GM21526 (cell line): ENCODE measurements around the gene CDRT15L2.
"Not testable (repeated sequence)": the region's sequence is repeated elsewhere in the genome, so short reads cannot be mapped to it uniquely, and the experiment has no call there.

Source experiments
- ATAC-seq: cut with Tn5 transposase; IDR thresholded peaks from one replicate; pipeline ENCODE4 v1.9.1; 2021; ENCODE audit warnings: moderate library complexity; ENCODE audit not compliant: unreplicated experiment, low FRiP score

CDRT15L2 gene

DNA sequence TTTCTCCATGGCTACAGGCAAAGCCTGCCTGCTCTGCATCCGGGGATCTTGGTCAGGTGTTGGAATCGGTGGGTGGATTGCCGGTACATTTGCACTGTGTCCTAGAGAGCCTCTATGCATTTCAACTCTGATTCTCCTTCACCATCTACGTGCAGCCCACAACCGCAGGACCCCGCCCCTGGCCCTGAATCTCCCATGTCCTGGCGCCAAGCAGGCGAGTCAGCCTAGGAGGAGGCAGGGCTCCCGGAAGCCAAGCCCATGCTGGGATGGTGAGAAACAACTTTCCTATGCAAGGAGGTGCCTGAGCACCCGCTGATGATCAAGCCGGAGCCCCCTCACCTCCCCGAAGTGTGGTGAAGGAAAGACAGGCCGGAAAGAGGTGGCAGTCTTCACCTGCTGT, 7.9 kb upstream of the CDRT15L2 start:
- not testable (repeated sequence) for ATAC-seq

DNA sequence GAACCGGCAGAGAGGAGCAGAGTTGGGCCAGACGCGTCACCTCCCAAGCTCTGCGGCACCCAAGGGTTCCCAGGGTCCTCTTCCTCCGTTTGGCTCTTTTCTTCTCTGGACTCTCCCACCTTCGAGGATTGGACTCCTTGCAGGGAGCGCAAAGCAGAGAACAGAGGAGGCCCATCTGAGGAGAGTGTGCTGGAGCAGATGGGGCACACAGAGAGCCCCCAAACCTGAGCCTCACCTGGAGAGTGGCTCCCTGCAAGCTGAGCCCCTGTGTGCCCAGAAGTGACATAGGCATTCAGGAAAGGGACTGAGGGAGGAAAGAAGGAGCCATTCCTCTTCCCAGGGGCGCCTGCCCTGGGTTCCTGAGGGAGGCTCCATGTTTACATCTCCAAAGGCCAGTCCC, 6.3 kb upstream of the CDRT15L2 start:
- not testable (repeated sequence) for ATAC-seq

- ATAC-seq = not testable (repeated sequence)
Observed at GRCh38 chr17:20575071-20575470, 4.5 kb upstream of the CDRT15L2 start.

DNA sequence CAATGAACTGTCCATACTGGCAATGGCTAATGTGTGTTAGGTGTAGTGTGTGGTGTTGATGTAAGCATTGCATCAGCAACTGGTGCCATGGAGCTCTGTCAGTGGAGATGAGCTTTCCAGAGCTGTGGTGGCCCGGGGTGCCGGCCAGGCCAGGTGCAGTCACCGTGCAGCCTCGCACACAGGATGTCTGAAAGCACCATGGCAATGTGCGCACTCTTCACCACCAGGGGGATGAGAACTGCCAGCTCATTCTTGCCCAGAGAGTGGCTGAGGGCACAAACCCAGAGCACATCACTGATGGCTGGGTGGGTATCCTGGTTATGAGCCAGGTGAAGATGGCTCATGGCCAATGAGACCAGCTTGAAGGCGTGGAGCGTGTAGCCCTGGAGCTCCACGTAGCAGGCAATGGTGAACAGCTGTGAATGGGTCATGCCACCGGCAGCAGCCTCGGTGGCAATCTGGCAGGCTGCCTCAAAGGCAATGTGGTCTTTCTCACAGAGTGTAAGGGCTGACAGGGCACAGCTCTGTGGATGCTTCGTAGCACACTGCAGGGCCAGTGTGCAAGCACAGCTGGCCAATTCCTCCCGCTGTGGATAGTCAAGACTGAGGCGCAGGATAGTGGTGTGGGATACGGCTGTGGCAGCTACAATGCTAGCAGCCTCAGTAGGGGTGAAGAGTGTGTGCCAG, 4.5 kb downstream of the CDRT15L2 start:
- ATAC-seq = not testable (repeated sequence)

DNA sequence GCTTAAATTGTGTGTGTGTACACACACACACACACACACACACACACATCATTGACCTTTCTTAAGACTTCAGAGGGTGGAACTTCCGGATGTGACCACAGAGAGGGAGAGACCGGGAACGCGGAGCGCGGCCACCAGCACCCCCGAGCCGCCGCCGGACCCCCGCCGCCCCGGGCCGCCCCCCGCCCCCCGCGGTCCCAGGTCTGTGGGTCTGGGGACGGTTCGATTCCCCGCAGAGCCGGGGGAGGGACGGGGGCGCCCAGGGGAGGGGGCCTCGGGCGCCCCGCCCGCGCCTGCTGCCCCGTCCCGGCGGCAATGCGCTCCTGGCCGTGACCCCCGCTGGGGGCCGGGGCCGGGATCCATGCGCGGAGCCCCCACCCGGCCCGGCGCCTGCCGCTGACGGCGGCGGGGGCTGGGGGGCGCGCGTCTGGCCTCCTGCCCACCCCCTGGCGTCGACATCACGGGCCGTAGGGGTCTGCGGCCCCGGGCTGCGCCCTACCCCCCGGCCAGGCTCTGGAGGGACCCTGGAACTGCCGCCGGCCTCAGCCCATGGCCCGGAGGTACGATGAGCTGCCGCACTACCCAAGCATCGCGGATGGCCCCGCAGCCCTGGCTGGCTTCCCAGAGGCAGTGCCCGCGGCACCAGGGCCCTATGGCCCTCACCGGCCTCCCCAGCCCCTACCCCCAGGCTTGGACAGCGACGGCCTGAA, 9.4 kb downstream of the CDRT15L2 start:
- ATAC-seq = not testable (repeated sequence)

GRCh38 chr17:20589454-20589810, 9.9 kb downstream of the CDRT15L2 start:
- ATAC-seq = not testable (repeated sequence)

DNA sequence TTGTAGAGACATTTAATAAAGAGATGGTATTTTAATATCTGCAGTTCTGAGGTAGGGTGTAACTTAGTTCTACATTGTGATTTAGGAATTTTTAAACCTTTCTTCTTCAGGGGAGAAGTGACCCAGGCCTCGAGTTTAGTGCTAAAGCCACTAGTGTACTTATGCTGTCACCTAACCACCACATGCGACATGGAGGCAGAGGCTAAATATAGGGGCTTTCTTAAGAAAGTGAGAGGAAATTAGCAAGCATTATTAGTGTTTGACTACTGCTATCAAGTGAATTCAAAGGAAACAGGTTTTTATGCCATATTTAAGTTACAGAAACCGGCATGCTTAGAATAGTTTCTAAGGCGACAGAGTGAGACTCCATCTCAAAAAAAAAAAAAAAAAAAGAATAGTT, 11.5 kb downstream of the CDRT15L2 start:
- ATAC-seq = not testable (repeated sequence)

DNA sequence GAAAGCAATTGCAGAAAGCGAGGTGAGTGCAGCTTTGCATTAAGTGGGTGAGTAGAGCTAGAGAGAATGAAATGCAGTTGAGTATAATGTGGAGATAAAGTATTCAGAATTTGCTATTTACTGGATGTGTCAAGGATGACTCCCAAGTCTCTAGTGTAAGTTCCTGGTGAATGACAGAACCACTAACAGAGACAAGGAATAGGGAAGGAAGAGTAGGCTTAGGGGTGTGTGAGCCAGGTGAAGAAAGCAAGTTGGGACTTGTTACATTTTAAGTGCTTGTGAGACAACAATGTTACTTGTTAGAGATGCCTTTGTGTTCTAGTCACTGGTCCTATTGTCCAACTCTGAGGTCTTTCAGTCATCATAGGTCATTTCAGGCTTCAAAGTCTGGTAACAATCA, 26.0 kb downstream of the CDRT15L2 start:
- ATAC-seq = not testable (repeated sequence)

GRCh38 chr17:20609490-20609889, 30.0 kb downstream of the CDRT15L2 start:
- ATAC-seq = not testable (repeated sequence)

DNA sequence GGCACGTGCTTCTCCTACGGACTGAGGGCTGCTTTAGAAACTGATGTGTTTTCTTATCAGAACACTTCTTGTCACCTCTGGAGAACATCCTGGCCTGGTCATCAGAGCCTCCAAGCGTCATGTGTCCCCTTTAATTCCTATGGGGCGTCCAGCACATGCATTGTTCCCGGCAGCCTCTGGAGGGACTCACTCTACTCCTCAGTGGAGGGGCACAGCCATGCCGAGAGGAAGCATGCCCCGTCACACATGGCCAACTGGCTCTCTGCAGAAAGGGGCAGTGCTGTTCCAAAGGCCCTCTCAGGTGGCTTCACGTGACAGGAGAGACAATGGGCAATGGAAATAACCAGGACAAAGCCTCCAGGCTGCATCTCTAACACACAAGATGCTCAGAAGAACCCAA, 31.8 kb downstream of the CDRT15L2 start:
- ATAC-seq = no peak

DNA sequence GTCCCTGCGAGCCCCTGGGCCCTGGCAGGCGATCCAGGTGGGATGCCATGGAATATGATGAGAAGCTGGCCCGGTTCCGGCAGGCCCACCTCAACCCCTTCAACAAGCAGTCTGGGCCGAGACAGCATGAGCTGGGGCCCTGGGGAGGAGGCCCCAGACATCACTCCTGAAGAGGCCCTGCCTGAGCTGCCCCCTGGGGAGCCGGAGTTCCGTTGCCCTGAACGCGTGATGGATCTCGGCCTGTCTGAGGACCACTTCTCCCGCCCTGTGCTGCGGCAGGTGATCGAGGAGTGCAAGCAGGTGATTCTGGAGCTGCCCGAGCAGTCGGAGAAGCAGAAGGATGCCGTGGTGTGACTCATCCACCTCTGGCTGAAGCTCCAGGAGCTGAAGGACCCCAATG, 33.1 kb downstream of the CDRT15L2 start:
- no peak for ATAC-seq

- no peak for ATAC-seq
Observed at GRCh38 chr17:20613248-20613647, 33.7 kb downstream of the CDRT15L2 start.

- no peak for ATAC-seq
Observed at GRCh38 chr17:20613905-20614304, 34.4 kb downstream of the CDRT15L2 start.

GRCh38 chr17:20615461-20615860, 35.9 kb downstream of the CDRT15L2 start:
- ATAC-seq = not testable (repeated sequence)
